Peyer's patch (tissue), 4 donors: ENCODE results near the gene TPBGL.

Experiments
- POLR2A ChIP-seq, 2 donors: fragments of 450-650 bp; IDR thresholded peaks; one replicate each; pipeline ENCODE4 v1.5.1; 2017; ENCODE audit warnings: antibody characterized with exemption in 2 of 2, mild to moderate bottlenecking in 2 of 2, moderate library complexity in 2 of 2
- TF ChIP-seq, protein P1 (sequence below), 6 experiments: fragments of 450-650 bp in 4 of 6; fragments of 200-600 bp in 2 of 6; sonication (generic) in 1 of 6; IDR thresholded peaks; one replicate each; pipeline ENCODE4 v1.5.1; 2017 to 2019; ENCODE audit warnings: antibody characterized with exemption in 6 of 6, mild to moderate bottlenecking in 3 of 6, moderate library complexity in 1 of 6

DNA sequence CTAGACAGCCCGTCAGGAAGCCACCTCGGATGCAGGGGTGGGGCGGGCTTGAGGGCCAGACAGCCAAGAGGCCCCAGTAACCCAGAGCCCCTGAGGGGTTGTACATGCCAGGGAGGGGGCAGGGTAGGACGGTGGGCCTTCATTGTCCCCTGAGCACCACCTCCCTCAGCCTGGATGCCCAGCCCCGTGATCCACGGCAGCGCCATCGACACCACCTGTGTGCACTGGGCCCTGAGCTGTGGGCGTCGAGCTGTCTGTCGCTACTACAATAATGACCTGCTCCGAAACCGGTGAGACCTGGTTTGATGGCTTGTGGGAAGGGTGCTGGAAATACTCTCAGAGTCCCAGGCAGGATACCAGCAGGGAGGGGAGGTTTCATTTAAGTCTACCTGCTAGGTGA, 37.4 kb upstream of the TPBGL start:
- TF ChIP-seq, protein P1, sequence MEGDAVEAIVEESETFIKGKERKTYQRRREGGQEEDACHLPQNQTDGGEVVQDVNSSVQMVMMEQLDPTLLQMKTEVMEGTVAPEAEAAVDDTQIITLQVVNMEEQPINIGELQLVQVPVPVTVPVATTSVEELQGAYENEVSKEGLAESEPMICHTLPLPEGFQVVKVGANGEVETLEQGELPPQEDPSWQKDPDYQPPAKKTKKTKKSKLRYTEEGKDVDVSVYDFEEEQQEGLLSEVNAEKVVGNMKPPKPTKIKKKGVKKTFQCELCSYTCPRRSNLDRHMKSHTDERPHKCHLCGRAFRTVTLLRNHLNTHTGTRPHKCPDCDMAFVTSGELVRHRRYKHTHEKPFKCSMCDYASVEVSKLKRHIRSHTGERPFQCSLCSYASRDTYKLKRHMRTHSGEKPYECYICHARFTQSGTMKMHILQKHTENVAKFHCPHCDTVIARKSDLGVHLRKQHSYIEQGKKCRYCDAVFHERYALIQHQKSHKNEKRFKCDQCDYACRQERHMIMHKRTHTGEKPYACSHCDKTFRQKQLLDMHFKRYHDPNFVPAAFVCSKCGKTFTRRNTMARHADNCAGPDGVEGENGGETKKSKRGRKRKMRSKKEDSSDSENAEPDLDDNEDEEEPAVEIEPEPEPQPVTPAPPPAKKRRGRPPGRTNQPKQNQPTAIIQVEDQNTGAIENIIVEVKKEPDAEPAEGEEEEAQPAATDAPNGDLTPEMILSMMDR (IDR thresholded peaks at IDR 0.05), result no peak
- TF ChIP-seq POLR2A (IDR thresholded peaks at IDR 0.05), result no peak
